Glutamatergic neuron (in vitro differentiated cells): ENCODE measurements around the gene CDK5RAP2. TPM values are rescaled to one million over a fixed set of nuclear protein-coding genes. Genes with fewer than 3 reads are reported as not detected.

ENCODE experiments used
- DNase-seq: peaks from one replicate; pipeline ENCODE4 v3.0.0; 2022
- H3K27ac Mint-ChIP-seq: one replicate; pipeline ENCODE4 v1.8.0; 2020; ENCODE audit warnings: mild to moderate bottlenecking, mixed read lengths, inconsistent platforms; ENCODE audit not compliant: unreplicated experiment
- H3K27me3 Mint-ChIP-seq: one replicate; pipeline ENCODE4 v1.8.0; 2020; ENCODE audit warnings: mild to moderate bottlenecking, moderate library complexity, mixed read lengths, inconsistent platforms; ENCODE audit not compliant: unreplicated experiment
- H3K36me3 Mint-ChIP-seq: one replicate; pipeline ENCODE4 v1.8.0; 2020; ENCODE audit warnings: mild to moderate bottlenecking, mixed read lengths, inconsistent platforms; ENCODE audit not compliant: unreplicated experiment
- H3K4me1 Mint-ChIP-seq: one replicate; pipeline ENCODE4 v1.8.0; 2020; ENCODE audit warnings: mild to moderate bottlenecking, low read depth, mixed read lengths, inconsistent platforms; ENCODE audit not compliant: unreplicated experiment
- H3K4me3 Mint-ChIP-seq: one replicate; pipeline ENCODE4 v1.8.0; 2020; ENCODE audit warnings: mild to moderate bottlenecking, mixed read lengths, inconsistent platforms; ENCODE audit not compliant: unreplicated experiment
- H3K9me3 Mint-ChIP-seq: one replicate; pipeline ENCODE4 v1.8.0; 2020; ENCODE audit warnings: mild to moderate bottlenecking, moderate library complexity, mixed read lengths, inconsistent platforms; ENCODE audit not compliant: unreplicated experiment
- CTCF ChIP-seq: fragments of 200-600 bp; sonication (generic); IDR thresholded peaks from one replicate; pipeline ENCODE4 v1.5.0; 2021; ENCODE audit not compliant: partially characterized antibody, unreplicated experiment
- total RNA-seq: library from RNA; stranded (reverse); fragmentation: NEBNext Ultra II Directional; extraction: Animal tissue kit (Norgen Biotek cat#: 25700); gene quantifications from one replicate; pipeline ENCODE4 v1.2.1, GENCODE V29; 2021; ENCODE audit not compliant: unreplicated experiment

The CDK5RAP2 gene
- total RNA-seq, 1 donor from 2014 or later = 53.2 TPM

DNA sequence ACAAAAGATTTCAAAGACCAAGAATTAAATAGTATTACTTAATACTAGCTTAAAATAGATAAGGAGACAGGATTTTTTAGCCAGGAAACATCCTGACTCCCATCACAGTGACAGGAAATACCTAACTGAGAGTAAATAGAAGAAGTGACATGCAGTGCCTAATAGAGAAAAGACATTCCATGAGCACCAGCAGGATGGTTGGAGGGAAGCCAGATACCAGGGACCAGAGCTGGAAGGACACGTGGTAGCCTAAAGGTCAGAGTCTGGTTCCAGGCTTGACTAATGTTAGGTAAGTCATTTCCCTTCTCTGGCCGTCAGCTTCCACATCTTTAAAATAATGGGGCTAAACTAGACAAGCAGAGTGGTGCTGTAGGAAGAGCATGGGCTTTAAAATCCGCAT, 41.6 kb downstream of the CDK5RAP2 start:
- Mint-ChIP-seq H3K27ac (no peak overlapping the region), H3K9me3 (peaks cover 1% of the 10 kb centered on the region), H3K4me1 (peaks cover 6% of the 10 kb centered on the region), H3K27me3 (peaks cover 2% of the 10 kb centered on the region), H3K4me3 (no peak overlapping the region), H3K36me3 (no peaks in the 10 kb centered on the region)
- no peak for TF ChIP-seq CTCF
- DNase-seq = no peak

DNA sequence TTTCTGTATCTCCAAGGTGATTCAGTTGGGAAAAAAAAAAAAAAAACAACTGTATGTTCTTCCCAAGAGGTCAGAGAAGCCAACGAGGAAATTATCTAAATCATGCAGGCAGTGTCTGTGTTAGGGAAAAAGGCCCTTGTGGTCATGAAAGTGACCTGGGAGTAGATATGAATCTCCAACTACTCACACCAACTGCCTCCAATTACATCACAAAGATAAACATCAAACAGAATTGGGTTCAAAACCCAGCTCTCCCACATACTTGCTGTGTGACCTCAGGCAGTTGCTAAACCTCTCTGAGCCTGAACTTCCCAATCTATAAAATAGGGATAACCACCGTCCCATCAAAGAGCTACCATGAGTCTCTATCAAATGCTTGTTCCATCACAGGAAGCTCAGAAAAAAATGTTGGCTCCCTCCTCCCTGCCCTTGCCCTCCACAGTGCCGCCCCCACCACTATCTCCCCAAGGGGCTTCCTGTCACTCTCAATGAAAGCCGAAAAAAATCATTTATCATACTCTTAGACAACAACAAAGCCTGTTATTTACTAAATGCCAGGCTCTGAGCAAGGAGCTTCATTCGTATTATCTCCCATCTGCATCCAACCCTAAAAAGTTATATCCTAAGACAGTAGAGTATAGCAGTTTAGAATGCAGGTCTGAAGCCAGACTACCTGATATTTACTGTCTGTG, 42.9 kb downstream of the CDK5RAP2 start:
- no peak overlapping the region for H3K27ac Mint-ChIP-seq
- H3K27me3 Mint-ChIP-seq = peaks cover 2% of the 10 kb centered on the region
- H3K4me3 Mint-ChIP-seq = no peak overlapping the region
- no peak for TF ChIP-seq CTCF
- DNase-seq = no peak
- no peaks in the 10 kb centered on the region for H3K36me3 Mint-ChIP-seq
- H3K4me1 Mint-ChIP-seq = peaks cover 11% of the 10 kb centered on the region
- no peaks in the 10 kb centered on the region for H3K9me3 Mint-ChIP-seq

- Mint-ChIP-seq H3K27ac (no peak overlapping the region), H3K4me1 (peaks cover 7% of the 10 kb centered on the region), H3K9me3 (no peaks in the 10 kb centered on the region), H3K36me3 (no peaks in the 10 kb centered on the region), H3K4me3 (no peak overlapping the region), H3K27me3 (peaks cover 2% of the 10 kb centered on the region)
- DNase-seq = no peak
- TF ChIP-seq CTCF = no peak
Observed at GRCh38 chr9:120536094-120536493, 43.9 kb downstream of the CDK5RAP2 start.

DNA sequence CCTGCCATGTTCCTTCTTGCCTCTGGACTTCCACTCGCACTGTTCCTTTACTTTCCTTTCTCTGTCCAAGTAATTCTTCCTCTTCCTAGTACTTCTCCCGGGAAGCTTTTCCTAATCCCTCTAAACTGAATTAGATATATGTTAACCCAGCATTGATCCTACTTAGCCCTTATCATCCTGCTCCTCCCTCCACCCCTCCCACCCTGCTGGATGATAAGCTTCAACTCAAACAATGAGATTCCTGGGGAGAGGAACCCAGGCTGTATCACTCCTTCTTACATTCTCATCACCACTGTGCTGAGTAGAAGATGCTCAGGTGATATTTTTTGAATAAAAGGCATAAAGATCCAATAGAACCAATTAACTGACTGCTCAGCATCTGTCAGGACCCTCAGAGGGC, 45.7 kb downstream of the CDK5RAP2 start:
- no peak for TF ChIP-seq CTCF
- Mint-ChIP-seq H3K27me3 (peaks cover 2% of the 10 kb centered on the region), H3K4me1 (peaks cover 7% of the 10 kb centered on the region), H3K36me3 (no peaks in the 10 kb centered on the region), H3K27ac (no peak overlapping the region), H3K4me3 (no peak overlapping the region), H3K9me3 (no peaks in the 10 kb centered on the region)
- no peak for DNase-seq

DNA sequence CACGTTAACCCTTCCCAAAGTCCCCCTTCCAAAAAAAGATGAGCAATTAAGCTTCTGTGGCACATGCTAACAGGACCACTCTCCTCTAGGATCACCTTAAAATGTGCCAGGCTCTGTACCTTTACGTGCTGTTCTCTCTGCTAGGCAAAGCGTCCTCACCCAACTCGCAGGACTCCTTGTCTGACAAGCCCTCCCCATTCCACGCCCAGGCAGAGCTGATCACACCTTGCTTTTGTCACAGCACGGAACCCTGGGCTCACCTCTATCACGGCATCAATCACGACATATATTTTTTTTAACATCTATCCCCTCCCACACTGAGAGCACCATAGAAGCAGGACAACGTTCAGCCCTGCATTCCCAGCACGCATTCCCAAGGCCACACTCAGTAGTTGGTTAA, 47.1 kb downstream of the CDK5RAP2 start:
- no peak for TF ChIP-seq CTCF
- H3K27ac Mint-ChIP-seq = no peak overlapping the region
- H3K4me1 Mint-ChIP-seq = peaks cover 7% of the 10 kb centered on the region
- H3K4me3 Mint-ChIP-seq = no peak overlapping the region
- no peak for DNase-seq
- H3K36me3 Mint-ChIP-seq = no peaks in the 10 kb centered on the region
- no peaks in the 10 kb centered on the region for H3K9me3 Mint-ChIP-seq
- peaks cover 2% of the 10 kb centered on the region for H3K27me3 Mint-ChIP-seq
